ENCODE results near the gene ATP12A.

DNA sequence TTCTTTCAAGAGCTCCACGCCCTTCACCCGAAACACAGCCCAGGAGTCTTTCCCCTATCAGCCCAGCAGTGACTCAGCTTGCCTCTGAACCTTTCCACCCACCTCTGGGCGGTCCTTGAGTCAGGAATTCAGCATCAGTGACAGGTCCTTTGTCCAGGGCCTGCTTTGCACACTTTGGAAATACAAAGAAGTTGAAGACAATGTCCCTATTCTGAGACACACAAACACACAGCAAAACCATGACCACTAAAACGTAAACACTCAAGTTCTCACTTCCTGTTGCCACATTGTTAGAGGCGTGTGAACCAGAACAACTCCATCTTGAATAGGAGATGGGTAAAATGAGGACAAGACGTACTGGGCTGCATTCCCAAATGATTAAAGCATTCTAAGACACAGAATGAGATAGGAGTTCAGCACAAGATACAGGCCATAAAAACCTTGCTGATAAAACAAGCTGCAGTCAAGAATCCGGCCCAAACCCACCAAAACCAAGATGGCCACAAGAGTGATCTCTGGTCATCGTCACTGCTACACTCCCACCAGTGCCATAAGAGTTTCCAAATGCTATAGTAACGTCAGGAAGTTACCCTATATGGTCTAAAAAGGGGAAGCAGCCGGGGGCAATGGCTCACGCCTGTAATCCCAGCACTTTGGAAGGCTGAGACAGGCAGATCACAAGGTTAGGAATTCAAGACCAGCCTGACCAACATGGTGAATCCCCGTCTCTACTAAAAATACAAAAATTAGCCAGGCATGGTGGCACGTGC is 49.2 kb upstream of the ATP12A start:
- TF ChIP-seq, protein P1, sequence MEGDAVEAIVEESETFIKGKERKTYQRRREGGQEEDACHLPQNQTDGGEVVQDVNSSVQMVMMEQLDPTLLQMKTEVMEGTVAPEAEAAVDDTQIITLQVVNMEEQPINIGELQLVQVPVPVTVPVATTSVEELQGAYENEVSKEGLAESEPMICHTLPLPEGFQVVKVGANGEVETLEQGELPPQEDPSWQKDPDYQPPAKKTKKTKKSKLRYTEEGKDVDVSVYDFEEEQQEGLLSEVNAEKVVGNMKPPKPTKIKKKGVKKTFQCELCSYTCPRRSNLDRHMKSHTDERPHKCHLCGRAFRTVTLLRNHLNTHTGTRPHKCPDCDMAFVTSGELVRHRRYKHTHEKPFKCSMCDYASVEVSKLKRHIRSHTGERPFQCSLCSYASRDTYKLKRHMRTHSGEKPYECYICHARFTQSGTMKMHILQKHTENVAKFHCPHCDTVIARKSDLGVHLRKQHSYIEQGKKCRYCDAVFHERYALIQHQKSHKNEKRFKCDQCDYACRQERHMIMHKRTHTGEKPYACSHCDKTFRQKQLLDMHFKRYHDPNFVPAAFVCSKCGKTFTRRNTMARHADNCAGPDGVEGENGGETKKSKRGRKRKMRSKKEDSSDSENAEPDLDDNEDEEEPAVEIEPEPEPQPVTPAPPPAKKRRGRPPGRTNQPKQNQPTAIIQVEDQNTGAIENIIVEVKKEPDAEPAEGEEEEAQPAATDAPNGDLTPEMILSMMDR (IDR thresholded peaks at IDR 0.05) = no peak
- no peak for TF ChIP-seq EZH2 (IDR thresholded peaks at IDR 0.05)

All from neural progenitor cell (in vitro differentiated cells).